SK-N-SH (cell line): ENCODE results near the gene ARHGAP8. TPM values are rescaled to one million over a fixed set of nuclear protein-coding genes. Genes with fewer than 3 reads are reported as not detected.

ENCODE experiments used
- CTCF ChIA-PET: fragments of 300-600, 350-600 bp; formaldehyde crosslinking; extraction: SDS; loops from one replicate; lab custom pipeline; 2021; lab: Yijun Ruan, JAX
- POLR2A ChIA-PET: fragments of 350-600 bp; sonication (Branson Sonifier 250); formaldehyde crosslinking; extraction: SDS; loops from one replicate; lab custom pipeline; 2020; ENCODE audit warnings: antibody characterized with exemption, inconsistent platforms; lab: Yijun Ruan, JAX
- DNase-seq: peaks from one replicate; pipeline ENCODE4 v3.0.0; 2012
- H2AFZ ChIP-seq: fragments of 200-600 bp; sonication (generic); 2 replicates; pipeline ENCODE4 v1.8.1; 2016; ENCODE audit warnings: antibody characterized with exemption, mild to moderate bottlenecking, low read depth
- H3F3A ChIP-seq: fragments of 200-600 bp; sonication (generic); replicated peaks from 2 replicates; pipeline ENCODE3; 2016; ENCODE audit warnings: antibody characterized with exemption, mild to moderate bottlenecking; ENCODE audit not compliant: insufficient read depth
- H3K27ac ChIP-seq, 2 experiments: fragments of 200-500 bp in 1 of 2; fragments of 200-600 bp in 1 of 2; sonication (Bioruptor generic) in 1 of 2; sonication (generic), shearing (Covaris generic) in 1 of 2; 2 replicates each; pipeline versions ENCODE4 v1.5.1 to v1.6.1; 2014 to 2016; ENCODE audit warnings: low read depth in 2 of 2, inconsistent platforms in 1 of 2, low read length in 1 of 2, mild to moderate bottlenecking in 1 of 2, mixed read lengths in 1 of 2
- H3K27me3 ChIP-seq: fragments of 200-600 bp; sonication (generic), shearing (Covaris generic); 2 replicates; pipeline ENCODE4 v1.6.1; 2016; ENCODE audit warnings: mixed run types; ENCODE audit not compliant: insufficient read depth
- H3K36me3 ChIP-seq, 2 experiments: fragments of 200-500 bp in 1 of 2; fragments of 200-600 bp in 1 of 2; sonication (Bioruptor generic) in 1 of 2; sonication (generic) in 1 of 2; replicated peaks in 1 of 2; 2 replicates each; pipeline versions ENCODE3 to v1.5.1; 2014 to 2016; ENCODE audit warnings: low read length in 1 of 2, mild to moderate bottlenecking in 1 of 2; ENCODE audit not compliant: insufficient read depth in 2 of 2, control insufficient read depth in 1 of 2
- H3K4me1 ChIP-seq, 2 experiments: fragments of 200-500 bp in 1 of 2; fragments of 200-600 bp in 1 of 2; sonication (Bioruptor generic) in 1 of 2; sonication (generic), shearing (Covaris generic) in 1 of 2; 2 replicates each; pipeline versions ENCODE4 v1.5.1 to v1.6.1; 2014 to 2016; ENCODE audit warnings: low read depth in 1 of 2, low read length in 1 of 2, mixed run types in 1 of 2; ENCODE audit not compliant: insufficient read depth in 2 of 2, control insufficient read depth in 1 of 2
- H3K4me2 ChIP-seq: fragments of 200-600 bp; sonication (generic), shearing (Covaris generic); 2 replicates; pipeline ENCODE4 v1.6.1; 2017; ENCODE audit warnings: mixed run types
- H3K4me3 ChIP-seq, 2 experiments: fragments of 200-500 bp in 1 of 2; fragments of 200-600 bp in 1 of 2; sonication (Bioruptor generic) in 1 of 2; sonication (generic), shearing (Covaris generic) in 1 of 2; 2 replicates each; pipeline versions ENCODE4 v1.5.1 to v1.8.1; 2014 to 2016; ENCODE audit warnings: low read depth in 2 of 2, inconsistent platforms in 1 of 2, low read length in 1 of 2, mild to moderate bottlenecking in 1 of 2, mixed read lengths in 1 of 2, moderate library complexity in 1 of 2
- H3K79me2 ChIP-seq: fragments of 200-600 bp; sonication (generic); 2 replicates; pipeline ENCODE4 v1.8.1; 2017; ENCODE audit warnings: mild to moderate bottlenecking; ENCODE audit not compliant: insufficient read depth
- H3K9ac ChIP-seq: fragments of 200-600 bp; sonication (generic); 2 replicates; pipeline ENCODE4 v1.6.1; 2017; ENCODE audit warnings: mixed run types
- H3K9me2 ChIP-seq: fragments of 200-600 bp; sonication (generic); 2 replicates; pipeline ENCODE4 v1.6.1; 2017; ENCODE audit warnings: mixed run types
- H3K9me3 ChIP-seq: fragments of 200-600 bp; sonication (generic); 2 replicates; pipeline ENCODE4 v1.6.1; 2017; ENCODE audit warnings: mixed run types, mild to moderate bottlenecking, moderate library complexity
- H4K20me1 ChIP-seq: fragments of 200-600 bp; sonication (generic); 2 replicates; pipeline ENCODE4 v1.6.1; 2017; ENCODE audit warnings: mild to moderate bottlenecking, mixed run types; ENCODE audit not compliant: insufficient read depth
- EP300 ChIP-seq, 2 experiments: IDR thresholded peaks; 2 replicates each; pipeline versions ENCODE4 v1.4.0 to v1.6.1; 2012; ENCODE audit warnings: borderline replicate concordance in 1 of 2, low read depth in 1 of 2, low read length in 1 of 2
- EZH2phosphoT487 ChIP-seq: fragments of 200-600 bp; sonication (generic); IDR thresholded peaks from 2 replicates; pipeline ENCODE4 v1.6.1; 2017; ENCODE audit warnings: low read depth, mixed run types, mild to moderate bottlenecking, antibody characterized with exemption, moderate library complexity, borderline replicate concordance
- FOXM1 ChIP-seq: IDR thresholded peaks from 2 replicates; pipeline ENCODE4 v1.4.0; 2012; ENCODE audit warnings: low read depth, mild to moderate bottlenecking
- MEF2A ChIP-seq: IDR thresholded peaks from 2 replicates; pipeline ENCODE4 v1.4.0; 2012; ENCODE audit warnings: low read depth, borderline replicate concordance
- NFIC ChIP-seq: IDR thresholded peaks from 2 replicates; pipeline ENCODE4 v1.4.0; 2012; ENCODE audit warnings: borderline replicate concordance
- NRF1 ChIP-seq: IDR thresholded peaks from 2 replicates; pipeline ENCODE4 v1.6.1; 2012; ENCODE audit warnings: low read depth, mild to moderate bottlenecking, low read length
- RAD21 ChIP-seq: IDR thresholded peaks from 2 replicates; pipeline ENCODE4 v1.6.1; 2012; ENCODE audit warnings: mild to moderate bottlenecking, low read length
- RCOR1 ChIP-seq: fragments of 150-350 bp; IDR thresholded peaks from 2 replicates; pipeline ENCODE4 v1.6.1; 2017; ENCODE audit warnings: antibody characterized with exemption, low read length
- RXRA ChIP-seq: IDR thresholded peaks from 2 replicates; pipeline ENCODE4 v1.4.0; 2012; ENCODE audit warnings: low read depth, mild to moderate bottlenecking, borderline replicate concordance
- SMC3 ChIP-seq: IDR thresholded peaks from 2 replicates; pipeline ENCODE4 v1.6.1; 2012; ENCODE audit warnings: low read depth, low read length, improper control_type of control experiment
- TCF12 ChIP-seq: IDR thresholded peaks from 2 replicates; pipeline ENCODE4 v1.4.0; 2012
- YY1 ChIP-seq: IDR thresholded peaks from 2 replicates; pipeline ENCODE4 v1.4.0; 2012; ENCODE audit warnings: low read depth, mild to moderate bottlenecking
- WGBS: methylation state at CpG from one replicate; pipeline ENCODE4 v1.1.6; 2017; ENCODE audit warnings: low lambda C conversion rate; 5-methylcytosine and 5-hydroxymethylcytosine counted together
- polyA plus RNA-seq, 3 experiments: library from polyadenylated mRNA; depleted of rRNA; stranded (reverse); fragments of >200 nt; gene quantifications; 2 replicates each; pipeline ENCODE4 v1.2.3, GENCODE V29; 2012
- TF ChIP-seq, protein P1 (sequence below): fragments of 200-600 bp; sonication (generic); IDR thresholded peaks from 2 replicates; pipeline ENCODE4 v1.6.1; 2017; ENCODE audit warnings: antibody characterized with exemption, mild to moderate bottlenecking, moderate library complexity
- TF ChIP-seq, protein P2 (sequence below): IDR thresholded peaks from 2 replicates; pipeline ENCODE4 v1.6.1; 2012; ENCODE audit warnings: mild to moderate bottlenecking, low read depth, low read length, moderate library complexity
- TF ChIP-seq, protein P3 (sequence below): IDR thresholded peaks from 2 replicates; pipeline ENCODE4 v1.4.0; 2012; ENCODE audit warnings: low read depth
- TF ChIP-seq, protein P4 (sequence below): fragments of 150-350 bp; IDR thresholded peaks from 2 replicates; pipeline ENCODE4 v1.6.1; 2017; ENCODE audit warnings: antibody characterized with exemption, low read length, low read depth, borderline replicate concordance

The ARHGAP8 gene
- polyA plus RNA-seq, 1 of the 3 experiments (the other 2 are of a cell fraction), result 0.08 TPM

DNA sequence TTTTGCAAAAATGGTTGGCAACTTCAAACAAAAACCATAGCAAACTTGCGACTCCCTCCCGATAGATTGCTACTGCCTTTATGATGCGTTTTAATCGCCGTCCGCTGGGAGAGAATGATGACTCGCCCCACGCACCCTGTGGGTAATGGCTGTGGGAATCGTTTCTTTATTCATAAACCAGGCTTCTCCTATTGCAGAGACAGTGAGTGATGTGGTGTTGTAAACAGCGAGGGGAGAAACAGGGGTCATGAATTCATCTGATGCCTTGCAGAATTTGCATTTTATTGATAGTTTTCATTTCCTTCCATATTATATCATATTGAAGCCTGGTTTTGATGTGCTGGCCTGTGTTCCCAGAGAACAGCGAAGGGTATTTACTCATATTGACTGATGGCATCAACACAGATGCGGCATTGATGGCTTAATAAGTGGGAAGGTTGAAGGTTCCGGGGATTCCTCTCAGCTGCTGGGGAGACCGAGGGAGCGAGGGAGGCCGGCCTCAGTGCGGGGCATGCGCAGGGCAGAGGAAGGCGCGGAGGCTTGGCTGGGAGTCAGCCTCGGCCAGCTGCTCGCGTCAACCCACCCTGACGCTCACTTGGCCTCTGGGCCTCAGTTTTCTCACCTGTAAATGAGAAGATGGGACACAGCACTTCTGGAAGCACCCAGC is 41.3 kb downstream of the ARHGAP8 start:
- Histone ChIP-seq H4K20me1 (no peaks in the 10 kb centered on the region), H2AFZ (no peak overlapping the region), H3K9me2 (no peaks in the 10 kb centered on the region), H3K9me3 (no peaks in the 10 kb centered on the region), H3K4me2 (no peak overlapping the region), H3K4me3 (no peak overlapping the region), H3K9ac (no peak overlapping the region), H3K36me3 (no peaks in the 10 kb centered on the region), H3K27ac (no peak overlapping the region), H3K79me2 (no peaks in the 10 kb centered on the region), H3F3A (no peaks in the 10 kb centered on the region), H3K27me3 (no peaks in the 10 kb centered on the region), H3K4me1 (peaks cover 0 to 8% of the 10 kb centered on the region in 2 experiments; a peak in 1 of 4 replicates)
- ChIA-PET POLR2A (no interaction called here), CTCF (interaction anchor here (0.7 to 1.2 kb wide), 2 partner anchors 11 to 15 kb away, joined by 3 to 4 read pairs; no protein-coding TSS in a partner anchor)
- WGBS, result 86% methylated on average over 24 of the region's 24 CpGs
- no peak for DNase-seq
- TF ChIP-seq, protein P1, sequence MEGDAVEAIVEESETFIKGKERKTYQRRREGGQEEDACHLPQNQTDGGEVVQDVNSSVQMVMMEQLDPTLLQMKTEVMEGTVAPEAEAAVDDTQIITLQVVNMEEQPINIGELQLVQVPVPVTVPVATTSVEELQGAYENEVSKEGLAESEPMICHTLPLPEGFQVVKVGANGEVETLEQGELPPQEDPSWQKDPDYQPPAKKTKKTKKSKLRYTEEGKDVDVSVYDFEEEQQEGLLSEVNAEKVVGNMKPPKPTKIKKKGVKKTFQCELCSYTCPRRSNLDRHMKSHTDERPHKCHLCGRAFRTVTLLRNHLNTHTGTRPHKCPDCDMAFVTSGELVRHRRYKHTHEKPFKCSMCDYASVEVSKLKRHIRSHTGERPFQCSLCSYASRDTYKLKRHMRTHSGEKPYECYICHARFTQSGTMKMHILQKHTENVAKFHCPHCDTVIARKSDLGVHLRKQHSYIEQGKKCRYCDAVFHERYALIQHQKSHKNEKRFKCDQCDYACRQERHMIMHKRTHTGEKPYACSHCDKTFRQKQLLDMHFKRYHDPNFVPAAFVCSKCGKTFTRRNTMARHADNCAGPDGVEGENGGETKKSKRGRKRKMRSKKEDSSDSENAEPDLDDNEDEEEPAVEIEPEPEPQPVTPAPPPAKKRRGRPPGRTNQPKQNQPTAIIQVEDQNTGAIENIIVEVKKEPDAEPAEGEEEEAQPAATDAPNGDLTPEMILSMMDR, result no peak
- TF ChIP-seq NRF1 (no peak), MEF2A (no peak), RAD21 (no peak), EP300 (IDR thresholded peaks at IDR 0.05; ENCODE audit: borderline replicate concordance in 1 of 2, low read depth in 1 of 2, low read length in 1 of 2) (no peak), YY1 (no peak), RCOR1 (no peak), FOXM1 (no peak), NFIC (no peak), RXRA (no peak), EZH2phosphoT487 (no peak), TCF12 (no peak), SMC3 (no peak)
- TF ChIP-seq, protein P2, sequence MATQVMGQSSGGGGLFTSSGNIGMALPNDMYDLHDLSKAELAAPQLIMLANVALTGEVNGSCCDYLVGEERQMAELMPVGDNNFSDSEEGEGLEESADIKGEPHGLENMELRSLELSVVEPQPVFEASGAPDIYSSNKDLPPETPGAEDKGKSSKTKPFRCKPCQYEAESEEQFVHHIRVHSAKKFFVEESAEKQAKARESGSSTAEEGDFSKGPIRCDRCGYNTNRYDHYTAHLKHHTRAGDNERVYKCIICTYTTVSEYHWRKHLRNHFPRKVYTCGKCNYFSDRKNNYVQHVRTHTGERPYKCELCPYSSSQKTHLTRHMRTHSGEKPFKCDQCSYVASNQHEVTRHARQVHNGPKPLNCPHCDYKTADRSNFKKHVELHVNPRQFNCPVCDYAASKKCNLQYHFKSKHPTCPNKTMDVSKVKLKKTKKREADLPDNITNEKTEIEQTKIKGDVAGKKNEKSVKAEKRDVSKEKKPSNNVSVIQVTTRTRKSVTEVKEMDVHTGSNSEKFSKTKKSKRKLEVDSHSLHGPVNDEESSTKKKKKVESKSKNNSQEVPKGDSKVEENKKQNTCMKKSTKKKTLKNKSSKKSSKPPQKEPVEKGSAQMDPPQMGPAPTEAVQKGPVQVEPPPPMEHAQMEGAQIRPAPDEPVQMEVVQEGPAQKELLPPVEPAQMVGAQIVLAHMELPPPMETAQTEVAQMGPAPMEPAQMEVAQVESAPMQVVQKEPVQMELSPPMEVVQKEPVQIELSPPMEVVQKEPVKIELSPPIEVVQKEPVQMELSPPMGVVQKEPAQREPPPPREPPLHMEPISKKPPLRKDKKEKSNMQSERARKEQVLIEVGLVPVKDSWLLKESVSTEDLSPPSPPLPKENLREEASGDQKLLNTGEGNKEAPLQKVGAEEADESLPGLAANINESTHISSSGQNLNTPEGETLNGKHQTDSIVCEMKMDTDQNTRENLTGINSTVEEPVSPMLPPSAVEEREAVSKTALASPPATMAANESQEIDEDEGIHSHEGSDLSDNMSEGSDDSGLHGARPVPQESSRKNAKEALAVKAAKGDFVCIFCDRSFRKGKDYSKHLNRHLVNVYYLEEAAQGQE, result no peak
- TF ChIP-seq, protein P3, sequence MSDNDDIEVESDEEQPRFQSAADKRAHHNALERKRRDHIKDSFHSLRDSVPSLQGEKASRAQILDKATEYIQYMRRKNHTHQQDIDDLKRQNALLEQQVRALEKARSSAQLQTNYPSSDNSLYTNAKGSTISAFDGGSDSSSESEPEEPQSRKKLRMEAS, result no peak
- TF ChIP-seq, protein P4, sequence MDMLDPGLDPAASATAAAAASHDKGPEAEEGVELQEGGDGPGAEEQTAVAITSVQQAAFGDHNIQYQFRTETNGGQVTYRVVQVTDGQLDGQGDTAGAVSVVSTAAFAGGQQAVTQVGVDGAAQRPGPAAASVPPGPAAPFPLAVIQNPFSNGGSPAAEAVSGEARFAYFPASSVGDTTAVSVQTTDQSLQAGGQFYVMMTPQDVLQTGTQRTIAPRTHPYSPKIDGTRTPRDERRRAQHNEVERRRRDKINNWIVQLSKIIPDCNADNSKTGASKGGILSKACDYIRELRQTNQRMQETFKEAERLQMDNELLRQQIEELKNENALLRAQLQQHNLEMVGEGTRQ, result no peak
